ENCODE data around the gene MAML1. TPM values are rescaled to one million over a fixed set of nuclear protein-coding genes. Genes with fewer than 3 reads are reported as not detected.

Gene MAML1
- total and polyA plus RNA-seq, 10 of the 15 experiments (the other 5 are each of a cell fraction or from before 2014, with no cell fraction given), result 0.42 to 23.9 (median 7.3) TPM

- 30% methylated on average over 10 of the region's 10 CpGs for WGBS (ENCODE audit: insufficient coverage, insufficient replicate concordance, low lambda C conversion rate, missing lambda C conversion rate)
- H3K27me3 ChIP-seq (replicated peaks in 1 of 2; ENCODE audit: control insufficient read depth in 2 of 2, insufficient read depth in 2 of 2, low read length in 1 of 2), result no peaks in the 10 kb centered on the region
- FAIRE-seq (peak; percentile 13), ATAC-seq (peak; percentile 87), DNase-seq (ENCODE audit: low read depth, low spot score) (no peak)
- no peaks in the 10 kb centered on the region for H3K9me3 ChIP-seq (replicated peaks; ENCODE audit: control insufficient read depth, insufficient read depth, low read length)
- ChIA-PET SMC1A (ENCODE audit: uncharacterized antibody, unreplicated experiment) (interaction anchor here (0.6 to 1.7 kb wide), 10 partner anchors 13 to 159 kb away, joined by 3 to 4 read pairs (median 3); no protein-coding TSS in a partner anchor), RAD21 (ENCODE audit: unreplicated experiment) (interaction anchor here (0.8 to 2.0 kb wide), 9 partner anchors 24 to 329 kb away, joined by 3 to 9 read pairs (median 6); partner anchors contain the start of genes HNRNPH1 and MAML1), POLR2A (interaction anchor here (0.7 to 2.3 kb wide), 4 partner anchors 20 to 63 kb away, joined by 3 to 6 read pairs (median 4); partner anchors contain the start of genes MAML1 and SQSTM1), CTCF (interaction anchor here (0.6 to 2.6 kb wide), 35 partner anchors 8 to 527 kb away, joined by 3 to 25 read pairs (median 5); partner anchors contain the start of genes LTC4S and MAML1)
- H3K36me3 ChIP-seq (ENCODE audit: control insufficient read depth in 2 of 2, insufficient read depth in 2 of 2, low read length in 1 of 2), result peaks cover 6 to 14% of the 10 kb centered on the region in 2 experiments; a peak in 3 of 4 replicates
- H3K9ac ChIP-seq (ENCODE audit: control insufficient read depth, insufficient read depth, low read length), result no peak overlapping the region
- H3K27ac ChIP-seq (ENCODE audit: control insufficient read depth, insufficient read depth), result no peak overlapping the region
- H3K79me2 ChIP-seq (ENCODE audit: control insufficient read depth, insufficient read depth, low read length), result peaks cover 33% of the 10 kb centered on the region
- intact Hi-C loops (cut with micrococcal nuclease; ENCODE audit: unreplicated experiment) (loop anchor here (5.0 to 10.0 kb wide), 2 partner anchors 34 to 211 kb away; no protein-coding TSS in a partner anchor), in situ Hi-C loops (cut with MboI) (no loop called here)
- H2AFZ ChIP-seq (ENCODE audit: control insufficient read depth, low read depth, low read length), result no peak overlapping the region
- H3K4me3 ChIP-seq, result no peak overlapping the region
- peaks cover 4% of the 10 kb centered on the region; the same call in 1 of the 2 replicates for H4K20me1 ChIP-seq (ENCODE audit: control insufficient read depth, insufficient read depth)
- TF ChIP-seq SMC3 (IDR thresholded peaks at IDR 0.05; ENCODE audit: borderline replicate concordance, low read length) (peak; percentile 62; the same call in 1 of the 2 replicates), CTCF (IDR thresholded peaks at IDR 0.05 in 2 of 3, conservative IDR thresholded peaks at IDR 0.05 in 1 of 3; ENCODE audit: control insufficient read depth in 2 of 3, extremely low read depth in 1 of 3, insufficient read depth in 1 of 3, low read depth in 3 of 3, low read length in 3 of 3) (peak; percentile 82 to 94 (median 90)), RAD21 (IDR thresholded peaks at IDR 0.05; ENCODE audit: insufficient read depth, low read depth, low read length) (peak; percentile 79), SMARCA5 (IDR thresholded peaks at IDR 0.05) (peak; percentile 56; the same call in 1 of the 2 replicates), PAX8 (IDR thresholded peaks at IDR 0.05) (no peak)
- TF ChIP-seq, protein P1, sequence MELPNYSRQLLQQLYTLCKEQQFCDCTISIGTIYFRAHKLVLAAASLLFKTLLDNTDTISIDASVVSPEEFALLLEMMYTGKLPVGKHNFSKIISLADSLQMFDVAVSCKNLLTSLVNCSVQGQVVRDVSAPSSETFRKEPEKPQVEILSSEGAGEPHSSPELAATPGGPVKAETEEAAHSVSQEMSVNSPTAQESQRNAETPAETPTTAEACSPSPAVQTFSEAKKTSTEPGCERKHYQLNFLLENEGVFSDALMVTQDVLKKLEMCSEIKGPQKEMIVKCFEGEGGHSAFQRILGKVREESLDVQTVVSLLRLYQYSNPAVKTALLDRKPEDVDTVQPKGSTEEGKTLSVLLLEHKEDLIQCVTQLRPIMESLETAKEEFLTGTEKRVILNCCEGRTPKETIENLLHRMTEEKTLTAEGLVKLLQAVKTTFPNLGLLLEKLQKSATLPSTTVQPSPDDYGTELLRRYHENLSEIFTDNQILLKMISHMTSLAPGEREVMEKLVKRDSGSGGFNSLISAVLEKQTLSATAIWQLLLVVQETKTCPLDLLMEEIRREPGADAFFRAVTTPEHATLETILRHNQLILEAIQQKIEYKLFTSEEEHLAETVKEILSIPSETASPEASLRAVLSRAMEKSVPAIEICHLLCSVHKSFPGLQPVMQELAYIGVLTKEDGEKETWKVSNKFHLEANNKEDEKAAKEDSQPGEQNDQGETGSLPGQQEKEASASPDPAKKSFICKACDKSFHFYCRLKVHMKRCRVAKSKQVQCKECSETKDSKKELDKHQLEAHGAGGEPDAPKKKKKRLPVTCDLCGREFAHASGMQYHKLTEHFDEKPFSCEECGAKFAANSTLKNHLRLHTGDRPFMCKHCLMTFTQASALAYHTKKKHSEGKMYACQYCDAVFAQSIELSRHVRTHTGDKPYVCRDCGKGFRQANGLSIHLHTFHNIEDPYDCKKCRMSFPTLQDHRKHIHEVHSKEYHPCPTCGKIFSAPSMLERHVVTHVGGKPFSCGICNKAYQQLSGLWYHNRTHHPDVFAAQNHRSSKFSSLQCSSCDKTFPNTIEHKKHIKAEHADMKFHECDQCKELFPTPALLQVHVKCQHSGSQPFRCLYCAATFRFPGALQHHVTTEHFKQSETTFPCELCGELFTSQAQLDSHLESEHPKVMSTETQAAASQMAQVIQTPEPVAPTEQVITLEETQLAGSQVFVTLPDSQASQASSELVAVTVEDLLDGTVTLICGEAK (IDR thresholded peaks at IDR 0.05; ENCODE audit: borderline replicate concordance), result no peak
- H3K4me2 ChIP-seq (ENCODE audit: control insufficient read depth, insufficient read depth), result no peak overlapping the region
- no TSS peak for BruUV-seq (replicated peaks)
- peaks cover 30% of the 10 kb centered on the region for H3K4me1 ChIP-seq (ENCODE audit: control insufficient read depth, insufficient read depth, low read length)
Observed at GRCh38 chr5:179763215-179763945, 30.8 kb downstream of the MAML1 start.
